Muscle of arm (tissue), 12 donors: ENCODE data around the gene DOCK1. TPM values are rescaled to one million over a fixed set of nuclear protein-coding genes. Genes with fewer than 3 reads are reported as not detected.

Source experiments
- DNase-seq: peaks from one replicate; pipeline ENCODE4 v3.0.0-alpha.2; 2013
- polyA plus RNA-seq, 12 donors: library from polyadenylated mRNA; unstranded; fragments of 120-200 nt; gene quantifications; one replicate each; pipeline ENCODE4 v1.2.1, GENCODE V29; 2013; ENCODE audit not compliant: insufficient read length in 12 of 12

DOCK1 gene
- polyA plus RNA-seq, 12 donors: 17.7 to 53.4 (median 34.0) TPM; not detected in 1

DNA sequence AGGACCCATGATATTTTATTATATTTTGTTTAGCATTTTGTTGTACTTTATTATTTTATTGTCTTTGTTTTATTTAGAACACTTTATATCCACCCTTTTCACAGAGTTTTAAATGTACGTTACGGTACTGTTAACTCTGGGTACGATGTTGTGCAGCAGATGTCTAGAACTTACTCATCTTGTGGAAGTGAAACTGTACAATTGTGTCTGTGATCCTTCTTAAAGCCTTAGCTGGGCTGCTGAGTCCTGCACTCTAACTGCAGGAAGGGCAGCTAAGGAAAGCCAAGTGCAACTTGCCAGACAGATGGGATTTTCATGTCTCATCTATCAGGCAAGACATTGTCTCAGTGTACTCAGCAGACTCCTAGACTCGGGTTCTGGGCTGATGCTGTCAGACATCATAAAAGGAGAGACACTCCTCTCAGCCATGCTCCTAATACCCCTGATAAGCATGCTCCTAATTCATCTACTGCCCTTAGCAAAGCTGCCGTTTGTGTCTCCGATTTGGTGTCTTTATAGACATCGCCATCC, 305.8 kb downstream of the DOCK1 start:
- DNase-seq: no peak

DNA sequence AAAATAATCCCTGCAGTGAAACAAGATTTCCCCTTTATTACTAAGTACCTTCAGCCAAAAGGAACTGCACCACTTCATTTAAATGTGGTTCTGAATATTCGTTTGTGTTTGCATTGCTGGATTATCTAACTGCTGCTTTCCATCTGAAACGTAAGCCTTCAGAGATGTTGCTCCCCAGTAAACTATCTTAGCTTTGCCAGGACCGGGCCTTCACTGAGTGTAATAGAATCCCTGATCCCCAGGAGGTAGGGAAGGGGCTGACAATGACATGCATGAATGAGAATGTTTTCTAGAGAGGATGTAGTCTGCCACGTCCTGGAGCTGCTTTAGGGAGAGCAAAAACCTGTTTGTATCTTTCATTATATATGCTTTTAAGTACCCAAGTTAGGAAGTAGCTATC, 310.6 kb downstream of the DOCK1 start:
- DNase-seq: no peak

DNA sequence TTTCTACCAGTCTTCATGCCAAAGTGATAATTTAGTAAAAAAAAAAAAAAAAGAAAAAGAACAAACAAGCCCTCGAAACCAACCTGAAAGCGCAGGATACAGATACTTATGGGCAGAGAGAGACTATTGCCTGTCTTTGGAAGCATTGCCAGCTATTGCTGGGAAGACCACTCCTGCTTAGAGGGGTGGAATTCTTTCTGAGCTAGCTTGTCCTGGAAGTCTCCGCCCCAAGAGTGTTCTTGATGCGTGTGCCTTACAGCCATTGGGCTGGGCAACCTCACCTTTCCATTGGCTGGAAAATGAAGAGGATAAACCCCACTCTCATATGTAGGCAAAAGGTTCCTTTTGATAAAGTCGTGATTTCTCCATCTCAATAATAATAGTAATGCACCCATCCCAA, 311.0 kb downstream of the DOCK1 start:
- DNase-seq: no peak

DNA sequence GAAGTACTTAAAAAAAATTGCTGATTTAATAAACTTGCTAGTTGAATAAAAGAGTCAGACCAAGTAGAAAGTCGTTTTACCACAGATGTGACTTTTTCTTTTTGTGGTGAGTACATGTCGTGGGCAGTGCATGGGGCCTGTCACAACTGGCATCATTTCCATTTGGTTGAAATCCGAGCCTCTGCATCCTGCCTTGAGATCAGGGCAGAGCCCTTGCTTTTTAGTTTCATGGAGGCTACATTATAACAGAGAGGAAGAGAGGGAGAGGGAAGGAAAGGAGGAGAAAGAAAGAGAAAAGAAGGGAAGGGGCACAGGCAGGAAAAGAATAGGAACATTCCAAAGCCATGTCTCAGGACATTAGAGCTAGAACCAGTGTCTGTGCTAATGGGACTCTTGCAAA, 311.6 kb downstream of the DOCK1 start:
- no peak for DNase-seq

DNA sequence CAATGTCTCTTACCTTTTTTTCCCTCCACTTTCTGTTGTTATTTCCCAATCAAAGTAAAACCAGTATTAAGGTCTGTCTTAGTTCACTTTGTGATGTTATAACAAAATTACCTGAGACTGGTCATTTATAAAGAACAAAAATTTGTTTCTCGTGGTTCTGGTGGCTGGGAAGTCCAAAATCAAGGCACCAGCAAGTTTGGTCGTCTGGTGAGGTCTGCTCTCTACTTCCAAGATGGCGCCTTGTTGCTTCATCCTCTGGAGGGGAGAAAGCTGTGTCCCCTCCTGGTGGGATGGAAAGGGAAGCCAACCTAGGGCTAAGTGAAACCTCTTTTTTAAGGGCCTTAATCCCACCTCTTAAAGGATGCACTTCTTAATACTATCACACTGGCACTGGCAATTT, 313.4 kb downstream of the DOCK1 start:
- DNase-seq: no peak

DNA sequence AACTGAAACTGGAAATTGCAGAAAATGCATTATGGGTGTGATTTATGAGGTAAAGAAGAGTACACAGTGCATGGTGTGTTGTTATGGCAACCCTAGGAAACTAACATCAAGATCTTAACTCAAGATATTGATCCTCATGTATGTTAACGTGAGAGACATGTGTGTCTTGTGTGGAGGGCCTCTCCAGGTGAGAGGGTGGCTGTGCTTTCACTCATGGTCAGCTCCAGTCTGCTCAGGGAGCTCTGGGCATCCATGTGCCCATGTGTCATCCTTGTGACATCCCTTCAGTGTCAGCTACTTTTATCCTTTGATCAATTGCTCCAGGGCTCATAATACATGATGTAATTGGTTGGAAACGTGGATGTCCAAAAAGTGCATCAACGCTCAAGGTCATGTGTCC, 316.1 kb downstream of the DOCK1 start:
- DNase-seq: no peak

DNA sequence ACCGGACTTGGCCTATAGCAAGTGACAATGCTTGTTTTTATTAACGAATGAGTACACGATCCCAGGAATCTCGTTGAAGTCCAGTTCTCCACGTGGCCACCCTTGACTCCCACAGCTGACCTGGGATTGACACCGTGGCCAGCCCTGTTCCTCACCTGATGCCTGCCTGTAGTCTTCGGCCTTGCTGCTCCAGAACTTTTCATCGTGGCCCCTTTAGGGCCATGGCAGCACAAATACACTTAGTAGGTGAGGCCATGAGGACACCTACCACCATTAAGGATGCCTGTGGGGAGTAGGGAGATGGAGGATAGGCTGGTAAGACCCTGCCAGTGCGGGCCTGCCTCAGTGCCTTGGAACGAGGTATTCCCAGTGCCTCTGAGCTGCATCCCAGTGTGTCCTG, 321.8 kb downstream of the DOCK1 start:
- no peak for DNase-seq

DNA sequence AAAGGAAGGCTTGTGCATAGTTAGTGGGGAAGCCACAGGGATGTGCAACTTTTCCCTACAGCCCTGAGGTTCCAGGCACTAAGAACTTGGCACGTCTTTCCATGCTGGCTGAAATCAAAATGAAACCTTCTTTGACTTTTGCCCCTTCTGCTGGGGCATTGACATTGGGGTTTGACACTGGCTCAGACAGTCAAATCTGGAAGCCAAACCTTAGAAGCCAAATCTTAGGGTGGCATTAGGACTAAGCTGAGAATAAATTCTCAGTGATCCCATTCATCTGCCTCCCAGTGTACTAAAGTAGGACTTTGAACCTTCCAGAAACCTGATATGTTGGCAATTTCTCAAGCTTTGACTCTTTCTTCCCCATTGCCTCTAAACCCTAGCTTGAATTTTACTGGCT, 322.4 kb downstream of the DOCK1 start:
- no peak for DNase-seq

DNA sequence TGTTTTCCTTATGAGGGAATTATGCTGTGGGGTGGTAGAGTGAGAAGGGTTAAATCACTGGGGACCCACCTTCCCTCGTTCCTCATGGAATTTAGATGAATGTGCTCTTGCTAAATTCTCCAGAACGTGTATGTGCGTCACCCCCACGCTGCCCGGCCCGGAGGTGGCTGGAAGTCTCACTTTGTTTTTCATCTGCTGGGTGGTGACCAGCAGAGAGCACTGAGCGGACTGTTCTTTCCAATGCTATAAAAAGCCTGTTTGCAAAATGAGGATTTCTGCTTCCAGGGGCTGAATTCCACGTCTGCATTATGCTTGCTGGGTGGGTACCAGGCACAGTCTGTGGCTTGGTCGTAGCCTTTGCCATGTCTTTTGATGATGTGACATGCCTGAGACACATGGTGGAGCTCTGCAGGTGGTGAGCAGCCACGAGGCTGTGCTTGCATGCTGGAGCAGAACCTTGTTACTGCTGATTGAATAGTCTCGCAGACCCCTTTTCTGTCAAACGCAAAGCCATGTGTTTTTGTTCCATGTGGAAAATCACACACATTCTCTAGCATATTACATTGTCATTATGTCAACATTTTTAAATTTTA, 323.1 kb downstream of the DOCK1 start:
- no peak for DNase-seq

DNA sequence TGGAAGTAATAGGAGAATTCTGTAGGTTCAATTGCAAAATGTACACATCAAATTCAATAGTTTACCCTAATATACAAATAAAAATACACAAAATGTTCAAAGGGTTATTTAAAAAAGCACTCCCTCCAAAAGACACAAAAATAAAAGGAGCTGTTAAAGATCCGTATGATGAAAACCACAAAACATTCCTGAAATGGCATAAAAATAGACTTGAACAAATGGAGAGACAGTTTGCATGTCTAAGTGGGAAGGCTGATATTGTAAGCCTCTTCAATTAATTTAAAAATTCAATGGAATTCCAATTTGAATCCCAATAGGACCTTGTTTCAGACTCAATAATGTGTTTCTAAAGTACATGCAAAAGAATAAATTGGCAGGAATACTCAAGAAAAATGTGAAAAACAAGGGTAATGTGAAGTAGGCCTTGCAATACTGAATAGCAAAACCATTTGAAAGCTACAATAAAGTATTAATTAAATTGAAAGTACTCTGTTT, 329.1 kb downstream of the DOCK1 start:
- DNase-seq: no peak

DNA sequence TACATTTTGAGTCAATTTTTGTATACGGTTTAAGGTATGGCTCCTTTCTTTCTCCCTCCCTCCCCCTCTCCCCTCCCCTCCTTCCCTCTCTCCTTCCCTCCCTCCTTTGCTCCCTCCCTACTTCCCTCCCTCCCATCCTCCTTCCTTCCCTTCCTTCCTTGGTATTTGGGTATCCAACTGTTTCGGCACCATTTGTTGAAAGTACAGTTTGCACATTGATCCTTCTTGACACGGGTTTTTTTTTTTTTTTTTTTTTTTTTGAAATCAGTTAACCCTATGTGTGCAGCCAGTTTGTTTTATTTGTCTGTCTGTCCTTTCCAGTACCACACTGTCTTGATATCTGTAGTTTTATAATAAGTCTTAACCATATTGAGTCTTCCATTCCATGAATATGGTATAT, 331.0 kb downstream of the DOCK1 start:
- DNase-seq: no peak

DNA sequence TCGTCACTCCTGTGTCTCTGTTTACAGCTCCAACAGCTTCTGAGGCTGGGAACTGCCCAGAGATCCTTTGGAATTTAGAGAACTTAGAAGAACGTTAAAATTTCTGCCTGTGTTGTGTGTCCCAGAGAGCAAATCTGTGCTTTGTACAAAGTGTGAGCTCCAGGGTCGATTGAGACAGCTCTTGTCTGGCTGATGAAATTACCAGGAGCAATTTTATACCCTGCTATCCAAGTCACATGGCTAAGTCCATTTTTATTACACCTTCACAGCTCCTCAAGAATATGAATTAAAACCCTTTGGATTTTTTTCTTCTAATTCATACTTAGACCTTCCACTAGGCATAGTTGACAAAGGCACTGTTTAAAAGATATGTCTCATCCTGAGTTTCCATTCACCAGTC, 337.7 kb downstream of the DOCK1 start:
- DNase-seq: no peak

DNA sequence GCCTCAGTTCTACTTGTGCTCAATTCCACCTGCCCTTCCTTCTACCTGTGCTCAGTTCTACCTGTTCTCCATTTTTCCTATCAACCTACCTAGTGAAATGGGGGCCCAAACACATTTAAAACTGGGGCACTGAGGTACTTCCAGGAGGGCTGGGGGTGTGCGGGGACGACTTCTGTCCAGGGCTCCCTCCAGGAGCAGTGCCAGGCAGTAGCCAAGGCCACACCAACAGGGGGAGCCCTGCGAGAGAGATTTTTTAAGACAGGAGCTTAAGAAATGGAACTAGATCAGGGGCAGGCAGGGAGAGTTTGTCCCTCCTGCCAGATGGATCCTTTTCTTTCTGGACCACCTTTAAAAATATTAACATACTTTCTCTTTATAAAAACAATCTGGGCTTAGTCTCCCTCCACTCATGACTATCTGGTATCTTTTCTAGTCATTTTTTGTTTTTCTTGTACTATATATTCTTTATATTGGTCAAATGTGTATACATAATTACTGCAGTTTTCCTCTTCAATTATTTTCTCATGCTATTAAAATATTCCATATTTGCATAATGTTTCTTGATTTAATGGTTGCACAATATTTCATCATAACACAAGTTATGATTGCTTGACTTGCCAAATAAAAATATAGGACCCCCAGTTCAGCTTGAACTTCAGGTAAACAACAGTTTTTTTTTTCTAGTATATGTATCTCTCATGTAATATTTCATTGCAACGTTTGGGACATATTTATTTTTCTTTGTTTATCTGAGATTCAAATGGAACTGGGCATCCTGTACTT, 338.5 kb downstream of the DOCK1 start:
- no peak for DNase-seq

DNA sequence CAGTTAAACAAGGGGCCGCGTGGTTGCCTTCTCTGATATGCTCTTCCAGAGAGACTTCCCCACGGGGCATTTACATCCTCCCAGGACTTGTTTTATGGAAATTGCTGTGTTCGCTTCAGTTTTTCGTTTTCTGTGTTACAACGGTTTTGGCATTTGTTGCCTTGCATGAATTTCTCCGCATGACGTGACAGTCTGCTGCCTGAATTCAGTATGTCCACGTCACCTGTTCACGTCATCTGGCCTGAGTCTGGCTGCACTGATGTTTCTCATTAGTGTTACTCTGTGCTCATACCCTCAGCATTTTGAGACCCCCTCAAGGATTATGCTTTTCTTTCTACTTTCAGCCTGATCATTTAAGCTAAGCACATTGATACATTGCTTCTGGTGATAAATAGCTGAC, 340.2 kb downstream of the DOCK1 start:
- no peak for DNase-seq

DNA sequence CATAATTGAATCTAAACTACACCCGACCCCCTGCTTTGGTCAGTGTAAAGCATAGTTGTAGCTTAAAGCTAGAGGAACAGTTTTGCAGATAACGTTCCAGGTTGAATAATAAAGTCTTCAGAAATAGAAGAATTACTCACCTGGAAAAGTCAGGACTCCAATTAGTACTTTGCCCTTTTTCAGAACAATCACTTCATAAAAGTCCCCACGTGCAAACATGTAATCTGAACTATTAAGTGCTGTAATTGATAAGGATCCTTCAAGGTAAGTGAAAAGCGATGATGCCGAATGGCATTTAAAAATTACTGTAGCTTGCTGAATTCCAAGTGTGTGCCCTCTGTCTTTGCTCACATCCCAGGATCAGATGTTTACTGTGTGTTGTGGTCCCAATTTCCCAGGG, 344.8 kb downstream of the DOCK1 start:
- DNase-seq: no peak

DNA sequence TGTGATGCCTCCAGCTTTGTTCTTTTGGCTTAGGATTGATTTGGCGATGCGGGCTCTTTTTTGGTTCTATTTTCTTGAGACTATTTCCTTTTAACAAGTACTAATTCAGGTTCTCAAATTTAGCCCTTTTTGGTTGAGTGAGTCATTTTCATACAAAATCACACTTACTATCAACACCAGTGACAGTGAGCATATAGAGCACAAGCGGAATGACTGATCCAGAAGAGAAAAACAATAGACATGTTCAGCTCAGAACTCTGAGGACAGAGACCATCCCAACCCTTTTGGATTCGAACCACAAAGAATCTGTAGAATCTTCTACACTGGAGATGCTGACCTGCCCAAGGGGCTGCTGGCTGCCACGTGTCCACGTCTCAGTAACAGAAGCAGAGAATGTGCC, 347.6 kb downstream of the DOCK1 start:
- no peak for DNase-seq

DNA sequence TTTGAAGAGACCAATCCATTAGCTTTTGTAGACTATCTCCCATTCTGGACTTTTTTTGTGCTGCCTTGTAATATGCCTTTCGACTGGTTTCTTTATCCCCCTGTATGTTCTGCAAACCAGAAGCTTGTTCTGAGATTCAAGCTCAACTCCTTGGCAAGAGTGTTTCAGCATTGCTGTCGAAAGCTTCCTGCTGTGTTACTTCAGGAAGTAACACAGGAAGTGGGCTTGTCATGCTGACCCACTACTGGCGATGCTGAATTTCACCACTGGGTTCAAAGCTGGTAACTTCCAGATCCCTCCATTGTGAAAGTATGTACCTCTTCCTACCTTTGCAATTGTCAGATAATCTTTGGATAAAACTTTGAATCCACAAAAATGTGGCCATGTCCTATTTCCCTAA, 349.0 kb downstream of the DOCK1 start:
- DNase-seq: no peak

DNA sequence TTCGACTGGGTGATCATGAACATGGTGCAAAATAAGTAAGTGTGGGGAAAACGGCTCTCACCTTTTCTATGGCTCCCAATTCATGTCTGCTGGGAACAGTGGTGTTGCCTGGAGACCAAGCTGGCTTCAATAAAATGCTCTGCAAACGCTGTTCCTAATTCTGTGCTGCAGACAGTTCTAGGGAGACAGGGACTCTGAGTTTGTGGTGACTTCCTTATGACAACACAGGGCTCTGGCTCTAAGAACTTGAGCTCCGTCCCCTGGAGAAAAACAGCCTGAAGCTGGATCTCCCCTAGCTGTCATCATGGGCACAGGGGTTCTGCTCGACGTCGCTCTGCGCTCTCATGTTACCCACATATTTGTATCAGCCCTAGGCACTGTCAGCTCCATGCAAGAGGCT, 352.2 kb downstream of the DOCK1 start:
- no peak for DNase-seq

DNA sequence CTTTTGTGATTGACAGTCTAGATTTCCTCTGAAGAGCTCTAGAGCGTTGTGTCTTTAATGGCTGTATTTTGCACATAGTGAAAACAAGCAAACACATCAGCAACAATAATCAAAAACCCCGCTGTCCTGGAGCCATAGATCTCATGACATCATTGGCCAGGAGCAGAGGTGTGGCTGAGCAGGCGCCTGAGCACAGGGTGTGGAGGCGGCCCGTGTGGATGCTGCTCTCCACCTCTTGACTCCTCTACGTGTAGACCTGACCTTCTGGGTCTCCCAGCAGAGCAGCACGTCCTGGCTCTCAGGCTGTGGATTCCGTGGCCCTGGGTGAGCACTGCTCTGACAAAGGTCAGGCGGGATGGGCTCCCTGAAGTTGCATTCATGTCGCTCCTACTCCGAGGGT, 354.1 kb downstream of the DOCK1 start:
- DNase-seq: no peak

DNA sequence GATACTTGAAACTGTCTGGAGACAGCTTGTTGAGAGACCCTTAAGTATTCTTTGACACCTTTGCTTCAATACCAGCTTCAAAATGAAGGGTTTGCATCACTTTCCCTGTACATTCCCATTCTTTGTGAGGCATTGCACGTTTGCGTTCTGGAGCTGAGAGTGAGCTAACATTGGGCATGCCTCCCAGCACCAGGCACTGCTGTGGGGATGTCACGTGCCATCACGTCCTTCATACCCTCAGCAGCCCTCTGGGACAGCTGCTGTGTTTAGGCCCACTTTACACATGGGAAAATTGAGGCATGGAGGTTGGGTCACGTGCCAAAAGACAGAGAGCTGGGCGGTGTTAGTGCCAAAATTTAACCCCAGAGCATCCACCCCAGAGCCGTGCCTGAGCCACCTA, 357.4 kb downstream of the DOCK1 start:
- DNase-seq: no peak

DNA sequence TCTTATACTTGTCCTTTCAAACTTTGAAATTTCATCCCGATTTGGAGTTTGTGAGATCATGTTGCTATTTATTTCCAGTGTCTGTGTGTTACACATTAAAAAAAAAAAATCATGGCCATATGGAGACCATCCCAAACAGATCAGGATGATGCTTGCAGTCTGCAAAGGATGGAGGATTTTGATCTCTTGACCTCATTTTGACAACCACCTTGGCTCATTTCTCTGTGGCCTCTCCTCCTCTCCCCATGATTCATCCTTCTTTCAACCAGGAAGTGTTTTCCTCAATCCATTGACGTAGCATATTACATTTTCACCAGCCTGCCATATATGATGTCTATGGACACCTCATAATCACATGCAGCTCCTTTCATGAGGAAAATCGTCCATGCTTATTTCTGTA, 360.1 kb downstream of the DOCK1 start:
- DNase-seq: no peak

DNA sequence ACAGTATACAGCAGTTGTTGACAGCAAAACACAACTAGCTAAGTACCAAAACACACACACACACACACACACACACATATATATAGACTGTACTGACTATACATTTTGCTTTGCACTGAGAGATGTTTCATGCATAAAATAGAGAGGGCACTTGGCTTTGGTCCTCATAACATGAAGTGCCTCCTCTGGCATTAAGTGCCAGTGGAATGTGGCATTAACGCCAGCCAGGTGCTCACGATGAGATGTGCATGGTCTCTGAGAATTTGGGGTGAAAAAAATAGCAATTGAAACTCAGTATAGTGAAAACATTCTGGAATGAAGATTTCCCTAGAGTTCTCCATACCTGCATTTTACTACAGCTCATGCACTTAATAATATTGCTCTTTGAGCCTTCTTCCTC, 361.2 kb downstream of the DOCK1 start:
- no peak for DNase-seq

DNA sequence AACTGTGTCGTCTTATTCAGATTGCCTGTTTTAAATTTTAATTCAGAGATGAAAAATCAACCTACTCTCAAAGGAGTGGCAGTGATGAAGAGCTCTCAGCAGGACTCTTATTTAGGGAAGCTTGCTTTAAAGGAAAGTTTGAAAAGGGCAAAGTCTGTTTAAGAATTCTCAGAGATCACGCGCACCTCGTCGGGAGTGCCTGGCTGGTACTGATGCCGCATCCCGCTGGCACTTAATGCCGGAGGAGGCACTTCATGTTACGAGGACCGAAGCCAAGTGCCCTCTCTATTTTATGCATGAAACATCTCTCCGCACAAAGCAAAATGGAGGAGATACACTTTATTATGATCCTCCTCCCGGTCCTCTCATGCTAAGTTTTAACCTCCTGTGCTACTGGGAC, 362.2 kb downstream of the DOCK1 start:
- DNase-seq: no peak

DNA sequence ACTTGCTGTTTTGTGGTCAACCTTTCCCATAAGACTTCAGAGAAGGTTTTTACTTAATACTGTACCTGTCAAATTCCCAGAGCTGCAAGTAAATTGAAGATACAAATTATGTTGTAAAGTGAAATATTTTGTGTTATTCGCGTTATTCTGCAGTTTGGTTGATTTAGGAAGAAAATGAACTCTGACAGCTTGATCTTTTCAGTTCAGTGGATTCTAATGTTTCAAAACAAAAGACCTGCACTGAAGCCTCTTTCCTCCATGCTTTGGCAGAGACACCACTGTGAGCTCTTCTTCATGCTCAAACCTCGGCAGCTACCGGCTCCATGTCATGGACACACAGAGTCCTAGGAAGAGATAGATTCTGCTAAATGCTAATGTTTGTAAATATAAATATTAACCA, 366.8 kb downstream of the DOCK1 start:
- no peak for DNase-seq
